Adipocyte (in vitro differentiated cells): ENCODE data around the gene PDGFRB.

Experiments used
- DNase-seq: peaks from one replicate; pipeline ENCODE4 v3.0.0-alpha.2; 2015; ENCODE audit warnings: low read depth
- H3K27me3 ChIP-seq: replicated peaks from 2 replicates; pipeline ENCODE4 v1.7.0; 2013; ENCODE audit warnings: mild to moderate bottlenecking, low read length, moderate library complexity; ENCODE audit not compliant: control insufficient read depth, insufficient read depth
- H3K36me3 ChIP-seq: 2 replicates; pipeline ENCODE4 v1.7.0; 2013; ENCODE audit warnings: low read length, mild to moderate bottlenecking, moderate library complexity; ENCODE audit not compliant: control insufficient read depth, insufficient read depth, severe bottlenecking
- H3K4me1 ChIP-seq: 2 replicates; pipeline ENCODE4 v1.7.0; 2013; ENCODE audit warnings: mild to moderate bottlenecking, low read length, moderate library complexity; ENCODE audit not compliant: control insufficient read depth, insufficient read depth
- H3K4me3 ChIP-seq: 2 replicates; pipeline ENCODE4 v1.7.0; 2013; ENCODE audit warnings: mild to moderate bottlenecking, low read length, moderate library complexity
- H3K9ac ChIP-seq: 2 replicates; pipeline ENCODE4 v1.7.0; 2013; ENCODE audit warnings: mild to moderate bottlenecking, low read length, moderate library complexity
- H3K9me3 ChIP-seq: 2 replicates; pipeline ENCODE4 v1.7.0; 2013; ENCODE audit warnings: mild to moderate bottlenecking, low read length, moderate library complexity; ENCODE audit not compliant: control insufficient read depth

Gene PDGFRB

GRCh38 chr5:150142959-150143349, 12.7 kb downstream of the PDGFRB start:
- Histone ChIP-seq H3K9me3 (no peaks in the 10 kb centered on the region), H3K4me1 (peaks cover 99% of the 10 kb centered on the region), H3K9ac (peak overlapping the region; percentile 91), H3K36me3 (peaks cover 7% of the 10 kb centered on the region), H3K27me3 (no peaks in the 10 kb centered on the region), H3K4me3 (peak overlapping the region; percentile 49)
- peak; percentile 95 for DNase-seq

DNA sequence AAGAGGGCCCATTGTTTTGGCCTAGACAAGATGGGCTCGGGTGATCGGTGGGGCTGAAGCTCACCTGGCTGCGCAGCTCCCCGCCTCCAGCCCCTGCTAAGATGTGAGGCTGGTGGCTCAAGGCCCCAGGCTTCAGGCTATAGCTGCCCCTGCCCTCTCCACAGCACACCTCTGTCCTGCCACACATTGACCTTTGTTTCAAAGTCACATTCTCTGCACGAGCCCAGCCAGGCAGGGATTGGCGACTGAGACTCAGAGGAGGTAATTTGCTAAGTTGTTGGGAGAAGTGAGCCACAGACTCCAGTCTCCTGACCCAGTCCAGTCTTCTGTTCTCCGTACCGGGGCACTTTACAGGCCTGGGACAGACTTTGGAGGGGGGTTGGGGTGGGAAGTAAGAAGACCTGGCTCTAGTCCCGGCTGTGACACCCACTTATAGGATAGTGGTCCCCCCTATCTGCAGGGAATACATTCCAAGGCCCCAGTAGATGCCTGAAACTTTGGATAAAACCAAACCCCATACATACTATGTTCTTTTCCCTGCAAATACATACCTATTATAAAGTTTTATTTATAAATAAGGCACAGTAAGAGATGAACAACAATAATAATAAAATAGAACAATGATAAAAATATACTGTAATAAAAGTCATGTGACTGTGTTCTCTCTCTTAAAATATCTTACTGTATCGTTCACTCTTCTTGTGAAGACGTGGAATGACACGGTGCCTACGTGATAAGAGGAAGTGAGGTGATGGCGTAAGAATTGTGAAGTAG, 13.3 kb downstream of the PDGFRB start:
- H3K9ac ChIP-seq, result peak overlapping the region; percentile 91
- DNase-seq, result no peak
- peaks cover 7% of the 10 kb centered on the region for H3K36me3 ChIP-seq
- H3K4me1 ChIP-seq, result peaks cover 99% of the 10 kb centered on the region
- no peaks in the 10 kb centered on the region for H3K27me3 ChIP-seq
- no peaks in the 10 kb centered on the region for H3K9me3 ChIP-seq
- H3K4me3 ChIP-seq, result peak overlapping the region; percentile 49

- peak overlapping the region; percentile 34 for H3K4me3 ChIP-seq
- H3K36me3 ChIP-seq, result peaks cover 7% of the 10 kb centered on the region
- H3K27me3 ChIP-seq, result no peaks in the 10 kb centered on the region
- DNase-seq, result peak; percentile 74
- H3K9ac ChIP-seq, result peak overlapping the region; percentile 91
- no peaks in the 10 kb centered on the region for H3K9me3 ChIP-seq
- H3K4me1 ChIP-seq, result peaks cover 99% of the 10 kb centered on the region
These were observed 14.0 kb downstream of the PDGFRB start for GRCh38 chr5:150141544-150142184.

- Histone ChIP-seq H3K36me3 (peaks cover 12% of the 10 kb centered on the region), H3K9me3 (no peaks in the 10 kb centered on the region), H3K4me3 (peak overlapping the region; percentile 15), H3K27me3 (no peaks in the 10 kb centered on the region), H3K4me1 (peaks cover 92% of the 10 kb centered on the region), H3K9ac (peak overlapping the region; percentile 91)
- DNase-seq, result peak; percentile 75
These were observed 14.8 kb downstream of the PDGFRB start for GRCh38 chr5:150140830-150141229.

- Histone ChIP-seq H3K4me1 (peaks cover 82% of the 10 kb centered on the region), H3K4me3 (peak overlapping the region; percentile 21), H3K27me3 (no peaks in the 10 kb centered on the region), H3K9me3 (no peaks in the 10 kb centered on the region), H3K36me3 (peaks cover 27% of the 10 kb centered on the region), H3K9ac (peak overlapping the region; percentile 91)
- DNase-seq, result peak; percentile 63
These were observed 16.3 kb downstream of the PDGFRB start for GRCh38 chr5:150139334-150139733.

- H3K4me3 ChIP-seq, result peak overlapping the region; percentile 52
- no peaks in the 10 kb centered on the region for H3K27me3 ChIP-seq
- H3K4me1 ChIP-seq, result peaks cover 76% of the 10 kb centered on the region
- DNase-seq, result peak; percentile 97
- H3K36me3 ChIP-seq, result peaks cover 34% of the 10 kb centered on the region
- H3K9me3 ChIP-seq, result no peaks in the 10 kb centered on the region
- peak overlapping the region; percentile 91 for H3K9ac ChIP-seq
These were observed 16.9 kb downstream of the PDGFRB start for GRCh38 chr5:150138551-150139265.

- peak overlapping the region; percentile 52 for H3K4me3 ChIP-seq
- peak overlapping the region; percentile 91 for H3K9ac ChIP-seq
- no peaks in the 10 kb centered on the region for H3K9me3 ChIP-seq
- DNase-seq, result peak; percentile 72
- peaks cover 41% of the 10 kb centered on the region for H3K36me3 ChIP-seq
- no peaks in the 10 kb centered on the region for H3K27me3 ChIP-seq
- peaks cover 73% of the 10 kb centered on the region for H3K4me1 ChIP-seq
These were observed 17.6 kb downstream of the PDGFRB start for GRCh38 chr5:150137997-150138396.

DNA sequence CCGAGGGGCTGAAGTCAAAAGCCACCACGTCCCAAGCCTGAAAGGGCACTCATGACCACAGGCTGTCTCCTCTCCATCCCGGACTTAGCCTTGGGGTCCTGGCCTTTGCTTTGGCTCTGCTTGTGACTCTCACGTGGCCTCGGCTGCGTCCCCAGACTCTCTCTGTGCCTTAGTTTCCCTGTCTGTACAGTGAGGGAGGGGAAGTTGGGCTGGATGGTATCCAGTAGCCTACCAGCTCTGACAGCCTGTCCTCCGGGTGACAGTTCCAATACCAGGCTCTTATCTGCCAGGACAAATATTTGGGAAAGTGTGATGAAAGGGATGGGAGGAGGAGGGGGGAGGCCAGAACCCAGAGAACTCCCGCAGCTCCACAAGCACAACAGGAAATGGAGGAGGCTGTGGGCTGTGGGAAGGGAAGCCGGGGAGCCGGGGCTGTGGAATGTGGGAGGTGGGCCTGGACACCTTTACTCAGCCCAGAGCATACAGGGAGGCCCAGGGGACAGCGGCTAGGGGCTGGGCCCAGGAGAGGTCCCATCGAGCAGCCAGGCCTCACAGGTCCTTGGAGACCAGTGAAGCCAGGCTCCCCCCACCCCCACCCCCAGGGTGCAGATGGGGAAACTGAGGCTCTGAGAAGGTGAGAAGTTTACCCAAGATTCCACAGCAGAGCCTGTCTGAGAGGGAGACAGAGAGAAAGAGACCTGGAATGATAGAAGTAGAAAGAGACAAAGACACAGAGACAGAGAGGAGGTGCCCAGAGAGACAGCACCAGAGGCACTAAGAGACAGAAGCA, 18.3 kb downstream of the PDGFRB start:
- peaks cover 74% of the 10 kb centered on the region for H3K4me1 ChIP-seq

GRCh38 chr5:150136305-150137167, 19.1 kb downstream of the PDGFRB start:
- Histone ChIP-seq H3K36me3 (peaks cover 52% of the 10 kb centered on the region), H3K4me1 (peaks cover 74% of the 10 kb centered on the region), H3K27me3 (no peaks in the 10 kb centered on the region), H3K9ac (peak overlapping the region; percentile 91), H3K4me3 (no peak overlapping the region), H3K9me3 (no peaks in the 10 kb centered on the region)
- DNase-seq, result no peak

More for the DNA sequence above, 18.3 kb downstream of the PDGFRB start:
- Histone ChIP-seq H3K36me3 (peaks cover 46% of the 10 kb centered on the region), H3K27me3 (no peaks in the 10 kb centered on the region), H3K9me3 (no peaks in the 10 kb centered on the region), H3K9ac (peak overlapping the region; percentile 91), H3K4me3 (peak overlapping the region; percentile 52)
- peak; percentile 43 for DNase-seq
